ENCODE results near the gene TMEM263. TPM values are rescaled to one million over a fixed set of nuclear protein-coding genes. Genes with fewer than 3 reads are reported as not detected.

Gene TMEM263
- total and polyA plus RNA-seq, 9 of the 15 experiments (the other 6 are each of a cell fraction or from before 2014, with no cell fraction given): 12.6 to 36.7 (median 24.4) TPM

DNA sequence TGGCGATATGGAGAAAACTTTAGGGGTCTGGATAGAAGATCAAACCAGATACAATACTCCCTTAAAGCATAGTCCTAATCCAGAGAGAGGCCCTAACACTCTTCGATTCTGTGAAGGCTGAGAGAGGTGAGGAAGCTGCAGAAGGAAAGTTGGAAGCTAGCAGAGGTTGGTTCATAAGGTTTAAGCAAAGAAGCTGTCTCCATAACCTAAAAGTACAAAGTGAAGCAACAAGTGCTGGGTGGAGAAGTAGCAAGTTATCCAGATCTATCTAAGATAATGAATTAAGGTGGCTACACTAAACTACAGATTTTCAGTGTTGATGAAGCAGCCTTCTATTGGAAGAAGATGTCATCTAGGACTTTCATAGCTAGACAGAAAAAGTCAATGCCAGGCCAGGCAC lies 55.8 kb downstream of the TMEM263 start (continued):
- TF ChIP-seq ZNF717 (CRISPR knock-in tag; IDR thresholded peaks at IDR 0.05) (no peak), CBX2 (IDR thresholded peaks at IDR 0.05; ENCODE audit: insufficient read depth, low read length, poor library complexity, severe bottlenecking) (no peak), ZNF165 (CRISPR knock-in tag; IDR thresholded peaks at IDR 0.05; ENCODE audit: borderline replicate concordance) (no peak), FOXP1 (CRISPR knock-in tag; IDR thresholded peaks at IDR 0.05) (no peak), ZNF57 (CRISPR knock-in tag; IDR thresholded peaks at IDR 0.05) (no peak), BRD4 (IDR thresholded peaks at IDR 0.05) (no peak), ZNF699 (CRISPR knock-in tag; IDR thresholded peaks at IDR 0.05; ENCODE audit: insufficient replicate concordance) (no peak), ZNF12 (CRISPR knock-in tag; IDR thresholded peaks at IDR 0.05) (no peak), CBFA2T3 (IDR thresholded peaks at IDR 0.05) (no peak), ELF4 (CRISPR knock-in tag; IDR thresholded peaks at IDR 0.05) (no peak)
- TF ChIP-seq, protein P1, sequence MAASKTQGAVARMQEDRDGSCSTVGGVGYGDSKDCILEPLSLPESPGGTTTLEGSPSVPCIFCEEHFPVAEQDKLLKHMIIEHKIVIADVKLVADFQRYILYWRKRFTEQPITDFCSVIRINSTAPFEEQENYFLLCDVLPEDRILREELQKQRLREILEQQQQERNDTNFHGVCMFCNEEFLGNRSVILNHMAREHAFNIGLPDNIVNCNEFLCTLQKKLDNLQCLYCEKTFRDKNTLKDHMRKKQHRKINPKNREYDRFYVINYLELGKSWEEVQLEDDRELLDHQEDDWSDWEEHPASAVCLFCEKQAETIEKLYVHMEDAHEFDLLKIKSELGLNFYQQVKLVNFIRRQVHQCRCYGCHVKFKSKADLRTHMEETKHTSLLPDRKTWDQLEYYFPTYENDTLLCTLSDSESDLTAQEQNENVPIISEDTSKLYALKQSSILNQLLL (CRISPR knock-in tag; IDR thresholded peaks at IDR 0.05; ENCODE audit: borderline replicate concordance): no peak
- TF ChIP-seq, protein P2, sequence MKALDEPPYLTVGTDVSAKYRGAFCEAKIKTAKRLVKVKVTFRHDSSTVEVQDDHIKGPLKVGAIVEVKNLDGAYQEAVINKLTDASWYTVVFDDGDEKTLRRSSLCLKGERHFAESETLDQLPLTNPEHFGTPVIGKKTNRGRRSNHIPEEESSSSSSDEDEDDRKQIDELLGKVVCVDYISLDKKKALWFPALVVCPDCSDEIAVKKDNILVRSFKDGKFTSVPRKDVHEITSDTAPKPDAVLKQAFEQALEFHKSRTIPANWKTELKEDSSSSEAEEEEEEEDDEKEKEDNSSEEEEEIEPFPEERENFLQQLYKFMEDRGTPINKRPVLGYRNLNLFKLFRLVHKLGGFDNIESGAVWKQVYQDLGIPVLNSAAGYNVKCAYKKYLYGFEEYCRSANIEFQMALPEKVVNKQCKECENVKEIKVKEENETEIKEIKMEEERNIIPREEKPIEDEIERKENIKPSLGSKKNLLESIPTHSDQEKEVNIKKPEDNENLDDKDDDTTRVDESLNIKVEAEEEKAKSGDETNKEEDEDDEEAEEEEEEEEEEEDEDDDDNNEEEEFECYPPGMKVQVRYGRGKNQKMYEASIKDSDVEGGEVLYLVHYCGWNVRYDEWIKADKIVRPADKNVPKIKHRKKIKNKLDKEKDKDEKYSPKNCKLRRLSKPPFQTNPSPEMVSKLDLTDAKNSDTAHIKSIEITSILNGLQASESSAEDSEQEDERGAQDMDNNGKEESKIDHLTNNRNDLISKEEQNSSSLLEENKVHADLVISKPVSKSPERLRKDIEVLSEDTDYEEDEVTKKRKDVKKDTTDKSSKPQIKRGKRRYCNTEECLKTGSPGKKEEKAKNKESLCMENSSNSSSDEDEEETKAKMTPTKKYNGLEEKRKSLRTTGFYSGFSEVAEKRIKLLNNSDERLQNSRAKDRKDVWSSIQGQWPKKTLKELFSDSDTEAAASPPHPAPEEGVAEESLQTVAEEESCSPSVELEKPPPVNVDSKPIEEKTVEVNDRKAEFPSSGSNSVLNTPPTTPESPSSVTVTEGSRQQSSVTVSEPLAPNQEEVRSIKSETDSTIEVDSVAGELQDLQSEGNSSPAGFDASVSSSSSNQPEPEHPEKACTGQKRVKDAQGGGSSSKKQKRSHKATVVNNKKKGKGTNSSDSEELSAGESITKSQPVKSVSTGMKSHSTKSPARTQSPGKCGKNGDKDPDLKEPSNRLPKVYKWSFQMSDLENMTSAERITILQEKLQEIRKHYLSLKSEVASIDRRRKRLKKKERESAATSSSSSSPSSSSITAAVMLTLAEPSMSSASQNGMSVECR (CRISPR knock-in tag; IDR thresholded peaks at IDR 0.05): no peak
